Calu3 (cell line): ENCODE results near the gene PLXNA4. TPM values are rescaled to one million over a fixed set of nuclear protein-coding genes. Genes with fewer than 3 reads are reported as not detected.

Source experiments
- BruUV-seq: library from RNA; stranded (reverse); fragments of 400-500 nt; replicated peaks from 2 replicates; lab custom pipeline; 2021; lab: Mats Ljungman, UMichigan
- CTCF ChIA-PET: fragments of 300-600 bp; sonication (Branson Sonifier 250); formaldehyde crosslinking; loops from one replicate; lab custom pipeline; 2022; ENCODE audit warnings: antibody characterized with exemption; lab: Charles Lee
- DNase-seq: peaks from one replicate; pipeline ENCODE4 v3.0.0; 2022
- H3K27ac Mint-ChIP-seq: one replicate; pipeline ENCODE4 v1.8.0; 2022; ENCODE audit warnings: mixed read lengths; ENCODE audit not compliant: unreplicated experiment
- H3K27me3 Mint-ChIP-seq: one replicate; pipeline ENCODE4 v1.8.0; 2022; ENCODE audit warnings: mixed read lengths; ENCODE audit not compliant: unreplicated experiment
- H3K36me3 Mint-ChIP-seq: one replicate; pipeline ENCODE4 v1.8.0; 2022; ENCODE audit warnings: mild to moderate bottlenecking, moderate library complexity, mixed read lengths; ENCODE audit not compliant: insufficient read depth, unreplicated experiment
- H3K4me1 Mint-ChIP-seq: one replicate; pipeline ENCODE4 v1.8.0; 2022; ENCODE audit warnings: mild to moderate bottlenecking, low read depth, mixed read lengths; ENCODE audit not compliant: unreplicated experiment
- H3K4me3 Mint-ChIP-seq: one replicate; pipeline ENCODE4 v1.8.0; 2022; ENCODE audit warnings: mild to moderate bottlenecking, low read depth, moderate library complexity, mixed read lengths; ENCODE audit not compliant: unreplicated experiment
- H3K9me3 Mint-ChIP-seq: one replicate; pipeline ENCODE4 v1.8.0; 2022; ENCODE audit warnings: low read depth, mixed read lengths; ENCODE audit not compliant: unreplicated experiment
- CTCF ChIP-seq: fragments of 200-600 bp; IDR thresholded peaks from one replicate; pipeline ENCODE4 v1.8.0; 2022; ENCODE audit warnings: antibody characterized with exemption; ENCODE audit not compliant: unreplicated experiment
- intact Hi-C: fragments of 100-400 bp; cut with micrococcal nuclease; formaldehyde crosslinking; loops from one replicate; pipeline ENCODE4 v1.10.0; 2022; ENCODE audit not compliant: unreplicated experiment
- total RNA-seq: library from RNA; stranded (reverse); gene quantifications from 2 replicates; pipeline ENCODE4 v1.2.3, GENCODE V29; 2022

PLXNA4 gene
- total RNA-seq, 1 experiment from 2014 or later, result not detected

- H3K4me1 Mint-ChIP-seq, result no peaks in the 10 kb centered on the region
- intact Hi-C loops, result no loop called here
- no peaks in the 10 kb centered on the region for H3K36me3 Mint-ChIP-seq
- H3K9me3 Mint-ChIP-seq, result peaks cover 2% of the 10 kb centered on the region
- no peak overlapping the region for H3K4me3 Mint-ChIP-seq
- BruUV-seq, result no TSS peak
- CTCF ChIA-PET, result no interaction called here
- no peak for TF ChIP-seq CTCF
- H3K27me3 Mint-ChIP-seq, result peaks cover 98% of the 10 kb centered on the region
- no peak overlapping the region for H3K27ac Mint-ChIP-seq
- DNase-seq, result no peak
These were observed 414.3 kb downstream of the PLXNA4 start for GRCh38 chr7:132161976-132162375.

GRCh38 chr7:132161533-132161915 lies 414.7 kb downstream of the PLXNA4 start:
- BruUV-seq, result no TSS peak
- Mint-ChIP-seq H3K27ac (no peak overlapping the region), H3K9me3 (peaks cover 2% of the 10 kb centered on the region), H3K4me3 (no peak overlapping the region), H3K36me3 (no peaks in the 10 kb centered on the region), H3K27me3 (peaks cover 98% of the 10 kb centered on the region), H3K4me1 (no peaks in the 10 kb centered on the region)
- CTCF ChIA-PET, result no interaction called here
- no peak for DNase-seq
- TF ChIP-seq CTCF, result no peak
- intact Hi-C loops, result no loop called here

GRCh38 chr7:132160611-132161532 lies 415.4 kb downstream of the PLXNA4 start:
- Mint-ChIP-seq H3K4me1 (no peaks in the 10 kb centered on the region), H3K27me3 (peaks cover 98% of the 10 kb centered on the region), H3K4me3 (no peak overlapping the region), H3K27ac (no peak overlapping the region), H3K36me3 (no peaks in the 10 kb centered on the region), H3K9me3 (no peaks in the 10 kb centered on the region)
- DNase-seq, result peak; percentile 4
- TF ChIP-seq CTCF, result no peak
- BruUV-seq, result no TSS peak
- intact Hi-C loops, result no loop called here
- CTCF ChIA-PET, result interaction anchor here (1.0 kb wide), 1 partner anchor 14 kb away, joined by 3 read pairs; no protein-coding TSS in a partner anchor

GRCh38 chr7:132158841-132159240 lies 417.4 kb downstream of the PLXNA4 start:
- BruUV-seq, result no TSS peak
- no peak overlapping the region for H3K27ac Mint-ChIP-seq
- no peak for DNase-seq
- intact Hi-C loops, result no loop called here
- no peaks in the 10 kb centered on the region for H3K9me3 Mint-ChIP-seq
- no peaks in the 10 kb centered on the region for H3K36me3 Mint-ChIP-seq
- CTCF ChIA-PET, result no interaction called here
- peaks cover 100% of the 10 kb centered on the region for H3K27me3 Mint-ChIP-seq
- TF ChIP-seq CTCF, result no peak
- H3K4me3 Mint-ChIP-seq, result no peak overlapping the region
- H3K4me1 Mint-ChIP-seq, result no peaks in the 10 kb centered on the region
